NCI-H146 (cell line): Measurements from ENCODE around the gene OMP.

ENCODE experiments used
- DNase-seq: peaks from one replicate; lab custom pipeline; 2025; lab: John Stamatoyannopoulos, UW

Gene OMP

DNA sequence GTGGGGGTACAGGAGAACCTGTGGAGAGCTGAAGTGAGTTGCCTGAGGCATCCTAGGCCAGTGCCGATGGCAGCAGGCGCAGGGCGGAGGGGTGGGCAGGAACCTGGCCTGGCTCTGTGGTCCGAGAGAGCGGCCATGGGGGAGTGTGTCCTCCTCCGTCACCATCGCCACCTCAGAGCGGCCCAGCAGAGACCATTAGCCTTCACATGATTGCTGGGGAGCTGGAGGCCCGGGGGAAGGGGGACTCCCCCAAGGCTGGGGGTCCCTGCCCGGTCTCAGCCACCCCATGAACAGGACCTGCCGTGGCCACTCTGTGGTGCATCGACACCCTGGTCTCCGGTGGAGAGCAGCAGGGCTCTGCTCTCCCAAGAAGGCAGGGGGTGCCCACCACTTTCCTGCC lies 4.1 kb downstream of the OMP start:
- DNase-seq = no peak

DNA sequence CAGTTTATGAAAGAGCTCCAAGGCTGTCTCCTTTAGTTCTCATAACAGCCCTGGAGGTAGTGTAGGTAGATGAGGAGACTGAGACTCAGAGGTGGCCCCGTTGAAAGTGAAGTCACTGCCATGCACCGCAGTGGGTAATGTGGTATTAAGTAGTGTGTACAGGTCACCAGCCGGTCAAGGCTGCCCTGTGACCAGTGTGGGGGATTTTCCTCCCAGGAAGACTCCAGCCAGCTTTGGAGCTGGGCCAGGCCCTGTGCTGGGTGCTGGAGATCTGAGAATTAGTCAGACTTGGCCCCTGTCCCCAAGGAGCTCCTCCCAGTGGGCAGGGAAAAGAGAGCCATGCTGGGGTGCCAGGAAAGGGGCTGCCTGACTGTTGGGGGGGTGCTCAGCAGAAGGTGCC lies 5.3 kb downstream of the OMP start:
- DNase-seq = no peak

DNA sequence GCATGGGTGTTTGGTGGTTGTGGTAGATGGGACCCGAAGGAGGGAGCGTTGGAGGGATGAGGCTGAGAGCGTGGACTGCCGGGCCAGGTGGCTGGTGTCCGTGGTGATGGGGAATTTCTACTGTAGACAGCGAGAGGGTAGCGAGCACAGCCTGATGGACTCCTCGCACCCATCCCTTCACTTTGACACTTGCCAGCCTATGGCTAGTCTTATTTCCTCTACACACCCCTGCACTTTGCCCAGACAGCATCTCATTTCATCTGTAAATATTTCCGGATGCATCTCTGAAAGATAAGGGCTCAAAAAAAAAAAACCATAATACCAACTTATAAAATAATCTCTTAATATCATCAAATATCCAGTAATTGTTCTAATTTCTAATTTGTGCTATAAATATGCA lies 5.8 kb downstream of the OMP start:
- no peak for DNase-seq

DNA sequence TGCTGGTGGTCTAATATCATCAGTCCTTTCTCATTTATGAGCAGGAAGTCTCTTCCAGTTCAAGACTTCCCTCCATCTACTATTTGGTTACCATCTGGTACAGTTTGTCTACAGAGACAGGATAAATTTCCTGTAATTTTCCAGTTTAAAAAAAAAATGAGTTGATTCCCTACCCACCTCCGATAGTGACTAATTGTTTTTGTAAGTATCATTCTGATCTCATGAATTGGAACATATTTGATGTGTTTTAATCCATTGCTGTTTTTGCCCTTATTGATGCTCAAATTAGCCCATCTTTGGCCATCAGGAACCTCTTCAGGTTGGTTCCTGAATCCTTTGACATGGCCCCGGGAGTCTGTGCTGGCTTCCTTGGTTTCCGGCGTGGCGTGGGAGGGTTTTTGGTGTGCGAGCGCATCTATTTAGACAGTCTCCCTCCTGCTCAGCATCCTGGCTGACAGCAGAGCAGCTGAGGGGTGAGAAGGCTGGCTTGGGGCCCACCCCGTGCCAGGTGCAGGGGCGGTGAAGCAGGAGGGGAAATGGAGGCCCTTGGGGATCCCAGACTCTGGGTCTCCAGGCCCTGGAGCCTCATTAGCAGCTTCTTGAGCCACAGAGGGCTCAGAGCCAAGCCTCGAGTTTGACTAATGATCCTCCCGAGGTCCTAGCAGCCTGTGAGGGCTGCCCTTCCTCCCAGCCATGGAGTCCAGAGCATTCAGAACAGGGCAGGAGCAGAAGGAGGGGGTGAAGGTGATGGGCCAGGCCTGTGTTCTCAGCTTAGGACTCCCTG lies 6.8 kb downstream of the OMP start:
- DNase-seq = no peak

DNA sequence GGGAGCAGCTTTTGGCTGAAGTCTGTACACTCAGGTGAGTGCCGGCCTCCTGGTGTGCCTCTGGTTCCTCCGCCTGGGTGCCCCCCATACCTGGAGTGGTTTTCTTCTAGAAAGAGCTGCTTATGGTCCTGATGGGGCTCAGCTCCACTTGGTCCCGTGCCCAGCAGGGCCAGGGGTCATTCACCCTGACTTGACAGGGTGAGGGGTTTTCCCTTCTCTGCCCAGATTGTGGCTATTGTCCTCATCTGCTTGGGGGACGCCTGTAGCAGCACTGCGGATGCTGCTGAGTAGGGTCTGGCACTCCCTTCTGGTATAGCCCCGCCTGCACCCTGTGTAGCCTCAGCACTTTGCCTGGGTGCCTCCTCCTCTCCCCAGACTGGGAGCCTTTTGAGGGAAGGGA lies 8.2 kb downstream of the OMP start:
- DNase-seq = no peak

DNA sequence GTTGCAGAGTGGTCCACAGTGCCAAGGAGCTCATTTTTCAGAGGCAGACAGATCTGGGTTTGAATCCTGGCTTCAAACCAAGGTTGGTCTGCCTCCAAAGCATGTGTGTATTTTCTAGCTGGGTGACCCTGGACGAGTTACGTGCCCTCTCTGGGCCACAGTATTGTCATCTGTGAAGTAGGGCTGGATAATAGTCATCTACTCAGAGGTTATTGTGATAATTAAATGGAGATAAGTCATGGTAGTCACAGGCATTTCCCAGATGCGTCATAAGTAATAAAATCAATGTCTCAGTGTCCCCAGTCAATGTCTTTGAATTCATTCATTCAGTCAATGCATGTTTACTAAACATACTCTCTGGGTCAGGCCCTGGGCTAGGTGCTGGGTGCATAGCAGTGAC lies 8.6 kb downstream of the OMP start:
- DNase-seq = no peak

DNA sequence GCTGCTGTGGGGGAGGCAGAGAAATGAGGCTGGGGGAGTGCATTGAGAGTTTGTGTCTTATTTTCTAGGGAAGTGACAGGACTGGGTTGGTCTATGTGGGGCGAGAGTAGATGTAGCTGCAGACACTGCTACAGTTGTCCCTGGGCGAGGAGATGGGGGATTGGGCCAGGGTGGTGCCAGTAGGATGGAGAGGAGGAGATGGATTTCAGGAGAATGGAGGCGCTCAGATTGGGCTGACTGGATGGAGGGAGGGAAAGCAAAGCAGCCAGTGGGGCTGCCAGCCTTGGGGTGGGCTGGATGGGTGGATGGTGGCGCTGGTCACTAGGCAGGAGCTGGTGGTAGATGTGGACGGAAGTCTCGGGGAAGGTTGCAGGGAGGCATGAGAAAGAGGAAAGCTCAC lies 9.3 kb downstream of the OMP start:
- no peak for DNase-seq

DNA sequence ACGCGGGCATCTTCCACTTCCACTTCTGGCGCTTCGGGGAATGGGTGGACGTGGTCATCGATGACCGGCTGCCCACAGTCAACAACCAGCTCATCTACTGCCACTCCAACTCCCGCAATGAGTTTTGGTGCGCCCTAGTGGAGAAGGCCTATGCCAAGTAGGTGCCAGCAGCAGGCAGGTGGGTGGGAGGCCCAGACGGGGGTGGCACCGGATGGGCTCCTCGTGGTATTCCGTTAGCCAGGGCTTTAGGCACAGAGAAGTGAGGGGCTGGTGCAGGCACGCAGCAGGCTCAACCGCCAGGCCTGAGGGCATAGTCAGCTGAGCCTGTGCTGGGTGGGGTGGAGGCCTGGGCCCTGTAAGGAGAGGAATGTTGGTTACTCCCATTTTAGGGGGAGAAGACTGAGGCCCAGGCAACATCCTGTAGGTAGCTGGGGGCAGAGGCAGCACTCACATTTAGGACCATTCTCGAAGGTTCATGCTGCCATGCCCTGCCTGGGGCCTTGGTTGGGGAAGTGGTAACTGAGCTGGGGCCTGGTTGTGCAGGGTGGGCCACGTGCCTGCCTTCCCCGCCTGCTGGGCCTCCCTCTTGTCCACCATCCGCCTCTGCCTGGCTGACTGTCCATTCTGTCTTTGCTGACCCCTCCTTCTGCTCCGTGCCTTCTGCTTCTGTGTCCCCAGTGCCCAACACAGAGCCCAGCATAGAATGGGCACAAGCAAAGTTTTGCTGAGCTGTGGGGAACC lies 10.2 kb downstream of the OMP start:
- no peak for DNase-seq

DNA sequence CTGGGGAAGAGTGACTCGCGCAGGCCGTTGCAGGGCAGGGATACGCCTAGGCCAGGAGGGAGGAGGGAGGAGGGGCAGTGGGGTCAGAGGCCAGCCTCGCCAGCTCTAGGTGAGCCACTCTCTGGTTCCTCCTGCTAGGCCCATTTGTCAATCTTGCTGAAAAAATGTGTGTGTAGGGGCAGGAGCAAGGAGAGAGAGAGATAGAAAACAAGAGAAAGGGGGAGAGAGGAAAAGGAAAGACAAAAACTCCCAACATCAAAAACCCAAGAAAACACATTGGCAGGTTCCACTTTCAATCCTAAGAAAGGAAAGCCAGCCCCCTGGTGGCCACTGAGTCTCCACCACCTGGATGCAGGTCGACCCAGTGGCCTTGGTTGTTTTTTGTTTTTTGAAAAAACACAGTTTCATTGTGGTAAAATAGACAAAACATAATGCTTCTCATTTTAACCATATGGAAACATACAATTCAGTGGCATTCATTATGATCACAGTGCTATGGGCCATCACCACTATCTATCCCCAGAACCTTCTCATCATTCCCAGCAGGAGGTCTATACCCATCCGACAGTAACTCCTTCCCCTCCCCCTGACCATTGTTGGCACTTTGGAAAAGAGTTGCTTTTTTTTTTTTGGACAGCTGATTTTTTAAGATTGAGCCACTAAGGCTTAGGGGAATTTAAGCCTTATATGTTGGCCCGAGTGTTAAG lies 10.9 kb downstream of the OMP start:
- DNase-seq = peak; percentile 39

DNA sequence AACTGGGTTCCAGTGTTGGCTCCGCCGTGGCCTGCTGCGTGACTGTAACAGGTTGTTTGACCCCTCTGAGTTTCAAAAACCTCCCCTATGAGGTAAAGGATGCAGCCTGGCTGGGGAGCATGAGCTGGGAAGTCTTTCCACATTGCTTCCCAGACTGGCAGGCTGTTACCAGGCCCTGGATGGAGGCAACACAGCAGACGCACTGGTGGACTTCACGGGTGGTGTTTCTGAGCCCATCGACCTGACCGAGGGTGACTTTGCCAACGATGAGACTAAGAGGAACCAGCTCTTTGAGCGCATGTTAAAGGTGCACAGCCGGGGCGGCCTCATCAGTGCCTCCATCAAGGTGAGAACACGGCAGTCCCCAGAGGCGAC lies 11.4 kb downstream of the OMP start:
- DNase-seq = no peak

DNA sequence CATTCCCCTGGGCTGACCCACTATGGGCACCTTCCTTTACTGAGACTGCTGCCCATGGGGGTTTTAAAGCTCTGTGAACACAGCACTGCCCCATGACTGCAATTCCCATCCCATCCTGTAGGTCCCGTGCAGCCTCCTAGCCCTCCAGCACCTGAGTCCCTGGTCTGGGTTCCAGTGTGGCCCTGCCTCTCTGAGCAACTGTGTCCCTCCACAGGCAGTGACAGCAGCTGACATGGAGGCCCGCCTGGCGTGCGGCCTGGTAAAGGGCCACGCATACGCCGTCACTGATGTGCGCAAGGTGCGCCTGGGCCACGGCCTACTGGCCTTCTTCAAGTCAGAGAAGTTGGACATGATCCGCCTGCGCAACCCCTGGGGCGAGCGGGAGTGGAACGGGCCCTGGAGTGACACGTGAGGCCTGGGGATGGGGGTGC lies 12.6 kb downstream of the OMP start:
- no peak for DNase-seq

DNA sequence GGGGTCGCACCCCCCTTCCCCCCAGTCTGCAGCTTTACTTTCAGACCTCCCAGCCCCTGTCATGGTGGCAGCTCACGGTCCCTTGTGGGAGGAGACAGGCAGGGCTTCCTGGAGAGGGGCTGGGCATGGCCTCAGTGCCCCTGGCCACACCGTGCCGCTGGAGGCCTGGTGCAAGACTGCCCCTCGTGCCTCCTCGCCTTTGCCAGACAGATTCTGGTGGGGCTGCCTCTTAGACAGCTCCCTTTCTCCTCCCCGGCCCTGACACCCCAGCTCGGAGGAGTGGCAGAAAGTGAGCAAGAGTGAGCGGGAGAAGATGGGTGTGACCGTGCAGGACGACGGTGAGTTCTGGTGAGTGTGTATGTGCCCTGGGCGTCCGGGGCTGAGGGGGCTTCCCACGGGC lies 13.3 kb downstream of the OMP start:
- DNase-seq = no peak

DNA sequence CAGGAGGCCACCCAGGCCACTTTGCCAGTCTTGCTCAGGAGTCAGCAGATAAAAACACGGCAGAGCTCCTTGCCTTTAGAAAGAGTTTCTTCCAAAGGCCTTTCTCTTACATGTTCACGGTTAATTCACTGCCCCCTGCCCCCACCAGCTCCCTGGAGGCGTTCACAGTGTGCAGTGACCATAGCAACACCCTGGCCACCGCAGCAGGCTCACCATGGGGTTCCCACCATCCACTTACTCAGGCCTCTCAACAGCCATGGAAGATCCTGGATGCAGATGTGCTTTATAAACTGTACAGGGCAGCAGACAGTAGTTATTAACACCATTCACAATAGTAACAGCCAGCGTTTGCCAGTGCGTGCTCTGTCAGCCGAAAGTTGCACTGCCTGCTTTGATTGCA lies 14.9 kb downstream of the OMP start:
- peak; percentile 79 for DNase-seq

DNA sequence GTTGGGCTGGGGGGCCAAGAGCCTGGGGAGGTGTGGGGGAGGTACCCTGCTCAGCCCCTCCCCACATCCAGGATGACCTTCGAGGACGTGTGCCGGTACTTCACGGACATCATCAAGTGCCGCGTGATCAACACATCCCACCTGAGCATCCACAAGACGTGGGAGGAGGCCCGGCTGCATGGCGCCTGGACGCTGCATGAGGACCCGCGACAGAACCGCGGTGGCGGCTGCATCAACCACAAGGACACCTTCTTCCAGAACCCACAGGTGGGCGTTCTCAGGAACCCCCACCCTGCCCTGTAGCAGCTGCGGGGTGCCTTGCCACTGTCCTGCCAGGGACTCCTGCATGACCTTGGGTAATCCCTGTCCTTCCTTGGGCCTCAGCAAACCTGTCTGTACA lies 15.4 kb downstream of the OMP start:
- DNase-seq = no peak

DNA sequence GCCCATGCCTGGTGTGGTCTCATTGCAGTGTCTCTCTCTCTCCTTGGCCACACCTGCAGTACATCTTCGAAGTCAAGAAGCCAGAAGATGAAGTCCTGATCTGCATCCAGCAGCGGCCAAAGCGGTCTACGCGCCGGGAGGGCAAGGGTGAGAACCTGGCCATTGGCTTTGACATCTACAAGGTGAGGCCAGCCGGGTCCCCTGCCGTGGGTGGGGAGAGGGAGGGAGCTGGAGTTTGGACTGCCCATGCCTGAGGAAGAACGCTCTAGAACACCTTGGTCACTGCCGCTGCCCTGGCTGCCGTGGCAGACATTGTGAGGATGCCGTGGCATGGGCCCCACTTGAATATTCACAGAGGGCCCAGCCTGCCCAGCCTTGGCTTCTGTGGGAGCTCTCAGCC lies 16.3 kb downstream of the OMP start:
- no peak for DNase-seq

DNA sequence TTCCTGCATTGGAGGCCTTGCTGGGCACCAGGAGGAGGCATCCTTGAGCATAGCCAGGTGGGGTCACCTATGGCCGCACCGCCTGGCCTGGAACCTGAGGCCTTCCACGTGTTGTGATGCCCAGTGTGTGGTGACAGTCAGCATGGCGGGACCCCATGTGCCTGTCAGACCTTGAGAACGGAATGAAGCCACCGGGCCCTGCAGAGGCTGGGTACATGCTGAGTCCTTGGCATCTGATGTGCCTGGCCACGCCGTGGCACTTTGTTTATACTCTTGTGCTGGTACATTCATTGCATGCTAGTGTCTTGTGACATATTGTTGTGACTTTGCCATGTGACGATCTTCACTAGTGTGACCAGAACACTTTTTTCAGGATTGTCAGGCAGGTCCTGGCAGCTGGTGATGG lies 16.9 kb downstream of the OMP start:
- no peak for DNase-seq

DNA sequence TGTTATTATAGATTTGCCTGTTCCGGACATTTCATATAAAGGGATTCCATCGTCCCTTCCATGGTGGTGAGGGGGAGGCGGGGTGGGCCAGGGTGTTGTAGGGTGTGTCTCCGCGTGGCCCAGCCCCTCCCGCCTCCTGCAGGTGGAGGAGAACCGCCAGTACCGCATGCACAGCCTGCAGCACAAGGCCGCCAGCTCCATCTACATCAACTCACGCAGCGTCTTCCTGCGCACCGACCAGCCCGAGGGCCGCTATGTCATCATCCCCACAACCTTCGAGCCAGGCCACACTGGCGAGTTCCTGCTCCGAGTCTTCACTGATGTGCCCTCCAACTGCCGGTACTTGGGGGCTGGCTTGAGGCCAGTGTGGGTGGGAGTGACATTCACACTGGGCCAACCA lies 17.9 kb downstream of the OMP start:
- DNase-seq = no peak

DNA sequence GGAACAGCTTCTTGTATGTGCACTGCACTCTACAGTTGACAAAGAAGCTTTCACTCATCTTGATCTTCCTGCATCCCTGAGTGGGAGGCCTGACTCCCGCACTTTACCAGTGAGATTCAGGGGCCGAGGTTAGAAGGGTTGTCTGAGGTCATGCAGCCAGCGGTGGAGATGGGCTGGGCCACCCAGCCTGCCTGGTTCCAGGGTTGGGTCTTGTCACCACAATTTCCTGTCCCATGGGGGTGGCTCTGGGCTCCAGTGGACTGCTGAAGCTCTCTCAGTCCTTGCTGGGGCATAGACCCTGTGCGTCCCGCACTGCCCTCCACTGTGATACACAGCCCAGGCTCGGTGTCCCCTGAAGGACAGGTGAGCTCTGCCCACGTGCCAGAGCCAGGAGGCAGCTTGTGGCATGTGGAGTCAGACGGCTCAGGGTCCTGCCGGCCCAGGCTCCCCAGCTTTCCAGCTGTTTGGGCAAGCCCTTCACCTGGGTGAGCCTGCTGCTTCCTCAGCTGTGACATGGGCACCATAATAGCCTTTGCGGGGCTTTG lies 18.5 kb downstream of the OMP start:
- DNase-seq = no peak

DNA sequence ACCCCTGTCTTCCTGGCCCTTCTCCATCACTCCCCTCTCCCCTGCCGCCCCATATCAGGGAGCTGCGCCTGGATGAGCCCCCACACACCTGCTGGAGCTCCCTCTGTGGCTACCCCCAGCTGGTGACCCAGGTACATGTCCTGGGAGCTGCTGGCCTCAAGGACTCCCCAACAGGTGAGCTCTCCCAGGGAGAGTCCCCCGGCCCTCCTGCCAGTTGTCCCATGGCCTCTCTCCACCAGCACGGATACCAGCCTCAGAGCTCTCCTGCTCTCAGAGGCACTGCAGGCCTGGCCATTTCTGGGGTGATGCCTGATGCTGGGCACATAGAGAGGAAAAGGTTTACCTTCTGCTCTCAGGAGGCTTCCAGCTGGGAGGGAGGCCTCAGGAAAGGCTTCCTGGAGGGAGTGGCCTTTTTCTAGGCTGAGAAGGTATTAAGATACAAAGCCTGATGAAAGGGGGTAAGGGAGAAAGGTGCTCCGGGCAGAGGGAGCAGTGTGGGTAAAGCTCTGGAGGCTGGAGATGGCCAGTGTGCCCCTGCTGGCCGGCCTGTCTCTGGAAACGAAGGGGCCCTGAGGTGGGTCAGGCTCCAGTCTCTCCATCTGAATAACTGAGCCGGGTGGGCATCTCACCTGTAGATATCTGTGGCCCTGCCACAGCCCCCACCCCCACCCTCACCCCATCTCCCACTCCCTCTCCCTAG lies 19.4 kb downstream of the OMP start:
- no peak for DNase-seq

DNA sequence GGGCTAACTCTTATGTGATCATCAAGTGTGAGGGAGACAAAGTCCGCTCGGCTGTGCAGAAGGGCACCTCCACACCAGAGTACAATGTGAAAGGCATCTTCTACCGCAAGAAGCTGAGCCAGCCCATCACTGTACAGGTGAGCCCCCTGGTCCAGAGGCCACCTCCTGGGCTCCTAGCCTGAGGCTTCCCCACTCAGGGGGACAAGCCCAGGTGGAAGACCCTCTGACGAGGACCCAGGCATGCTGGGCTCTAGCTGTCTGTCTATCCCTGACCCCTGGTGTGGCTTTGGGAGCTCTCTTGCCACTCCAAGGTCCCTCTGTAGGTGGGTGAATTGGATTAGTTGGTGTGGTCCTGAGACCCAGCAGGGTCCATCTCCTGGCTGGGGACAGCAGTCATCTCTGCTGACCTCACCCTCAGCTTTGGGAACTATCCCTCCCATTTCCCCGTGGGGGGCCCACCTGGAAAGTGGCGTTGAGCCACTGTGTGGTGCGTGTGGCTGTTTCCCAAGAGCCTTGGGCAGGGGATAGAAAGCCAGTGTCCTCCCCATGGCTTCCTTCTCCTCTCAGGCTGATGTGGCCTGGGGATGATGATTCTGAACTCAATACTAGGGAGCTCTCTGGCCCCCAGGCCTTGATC lies 20.1 kb downstream of the OMP start:
- DNase-seq = no peak

DNA sequence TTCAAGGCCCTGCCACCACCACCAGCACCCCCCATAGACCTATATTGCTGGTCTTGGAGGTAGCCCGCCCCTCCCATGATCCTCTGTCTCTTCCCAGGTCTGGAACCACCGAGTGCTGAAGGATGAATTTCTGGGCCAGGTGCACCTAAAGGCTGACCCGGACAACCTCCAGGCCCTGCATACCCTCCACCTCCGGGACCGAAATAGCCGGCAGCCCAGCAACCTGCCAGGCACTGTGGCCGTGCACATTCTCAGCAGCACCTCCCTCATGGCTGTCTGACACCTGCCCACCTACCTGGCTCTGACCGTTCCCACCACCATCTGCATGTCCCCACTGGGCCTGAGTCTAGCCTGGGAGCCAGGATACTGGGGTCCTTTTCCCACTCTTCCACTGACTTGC lies 21.0 kb downstream of the OMP start:
- no peak for DNase-seq

DNA sequence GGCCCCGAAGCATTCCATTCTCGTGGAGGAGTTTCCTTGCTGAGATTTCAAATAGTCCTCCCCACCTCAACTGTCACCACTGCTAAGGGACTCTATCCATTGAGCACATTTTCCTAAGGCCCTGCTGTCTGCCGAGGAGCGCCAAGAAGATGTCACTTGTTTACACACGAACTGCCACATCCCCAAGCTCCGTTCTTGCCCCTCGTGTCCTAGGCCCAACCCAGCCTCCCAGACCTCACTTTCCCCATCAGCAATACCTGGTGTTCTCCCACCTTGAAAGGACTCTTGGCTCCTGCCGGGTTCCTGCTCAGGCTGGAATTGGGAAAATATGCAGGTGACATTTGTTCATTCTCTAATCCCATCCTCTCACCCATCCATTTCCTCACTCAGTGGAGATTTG lies 21.4 kb downstream of the OMP start:
- DNase-seq = no peak
